Nephron (organoid): ENCODE data around the gene NOC4L.
"Not testable (repeated sequence)": the region's sequence is repeated elsewhere in the genome, so short reads cannot be mapped to it uniquely, and the experiment has no call there.

Experiments
- H3K27ac Mint-ChIP-seq, 3 experiments: 2 replicates each; pipeline ENCODE4 v1.8.0; 2020; ENCODE audit warnings: mixed read lengths in 3 of 3, mild to moderate bottlenecking in 2 of 3, moderate library complexity in 1 of 3
- H3K27me3 Mint-ChIP-seq: 2 replicates; pipeline ENCODE4 v1.8.0; 2021; ENCODE audit warnings: low read depth, mild to moderate bottlenecking, moderate library complexity, mixed read lengths
- H3K36me3 Mint-ChIP-seq: 2 replicates; pipeline ENCODE4 v1.8.0; 2020; ENCODE audit warnings: low read depth, mixed read lengths
- H3K4me1 Mint-ChIP-seq: 2 replicates; pipeline ENCODE4 v1.8.0; 2020; ENCODE audit warnings: mixed read lengths
- H3K4me3 Mint-ChIP-seq, 3 experiments: 2 replicates each; pipeline ENCODE4 v1.8.0; 2020; ENCODE audit warnings: mild to moderate bottlenecking in 3 of 3, mixed read lengths in 3 of 3, moderate library complexity in 2 of 3
- H3K9me3 Mint-ChIP-seq: 2 replicates; pipeline ENCODE4 v1.8.0; 2020; ENCODE audit warnings: mixed read lengths
- CTCF ChIP-seq, 3 experiments: fragments of 200-600 bp; sonication (generic); IDR thresholded peaks; one replicate each; pipeline ENCODE4 v1.5.0; 2021; ENCODE audit warnings: antibody characterized with exemption in 3 of 3; ENCODE audit not compliant: unreplicated experiment in 3 of 3

Gene NOC4L

GRCh38 chr12:132147423-132148367, 3.4 kb downstream of the NOC4L start:
- no peak overlapping the region for H3K4me3 Mint-ChIP-seq
- H3K36me3 Mint-ChIP-seq = peaks cover 14% of the 10 kb centered on the region
- H3K4me1 Mint-ChIP-seq = peaks cover 10% of the 10 kb centered on the region
- H3K27ac Mint-ChIP-seq = no peak overlapping the region
- no peaks in the 10 kb centered on the region for H3K27me3 Mint-ChIP-seq
- H3K9me3 Mint-ChIP-seq = no peaks in the 10 kb centered on the region
- TF ChIP-seq CTCF (IDR thresholded peaks at IDR 0.05; ENCODE audit: unreplicated experiment in 3 of 3) = no peak

GRCh38 chr12:132148368-132149045, 4.2 kb downstream of the NOC4L start:
- Mint-ChIP-seq H3K36me3 (peaks cover 14% of the 10 kb centered on the region), H3K4me1 (peaks cover 5% of the 10 kb centered on the region), H3K9me3 (no peaks in the 10 kb centered on the region), H3K27me3 (no peaks in the 10 kb centered on the region), H3K4me3 (no peak overlapping the region), H3K27ac (no peak overlapping the region)
- TF ChIP-seq CTCF (IDR thresholded peaks at IDR 0.05; ENCODE audit: unreplicated experiment in 3 of 3) = no peak

GRCh38 chr12:132149526-132149925, 5.3 kb downstream of the NOC4L start:
- H3K4me1 Mint-ChIP-seq, H3K27ac Mint-ChIP-seq, H3K9me3 Mint-ChIP-seq, H3K27me3 Mint-ChIP-seq, H3K4me3 Mint-ChIP-seq: not testable (repeated sequence)
- H3K36me3 Mint-ChIP-seq = peaks cover 14% of the 10 kb centered on the region

GRCh38 chr12:132150780-132151144, 6.5 kb downstream of the NOC4L start:
- Mint-ChIP-seq H3K4me1 (peaks cover 5% of the 10 kb centered on the region), H3K36me3 (peaks cover 12% of the 10 kb centered on the region), H3K27ac (no peak overlapping the region), H3K4me3 (no peak overlapping the region), H3K9me3 (no peaks in the 10 kb centered on the region), H3K27me3 (no peaks in the 10 kb centered on the region)
- TF ChIP-seq CTCF (IDR thresholded peaks at IDR 0.05; ENCODE audit: unreplicated experiment in 3 of 3) = no peak

- Mint-ChIP-seq H3K4me1 (peaks cover 1% of the 10 kb centered on the region), H3K9me3 (no peaks in the 10 kb centered on the region), H3K27ac (no peak overlapping the region), H3K36me3 (peaks cover 7% of the 10 kb centered on the region), H3K4me3 (peak overlapping the region in 1 of 3 experiments; percentile 25), H3K27me3 (no peaks in the 10 kb centered on the region)
- TF ChIP-seq CTCF (IDR thresholded peaks at IDR 0.05; ENCODE audit: unreplicated experiment in 3 of 3) = no peak
Measured at GRCh38 chr12:132151145-132151765, 7.0 kb downstream of the NOC4L start.

GRCh38 chr12:132151766-132152410, 7.6 kb downstream of the NOC4L start:
- no peaks in the 10 kb centered on the region for H3K27me3 Mint-ChIP-seq
- no peak overlapping the region for H3K4me3 Mint-ChIP-seq
- no peaks in the 10 kb centered on the region for H3K4me1 Mint-ChIP-seq
- no peak overlapping the region for H3K27ac Mint-ChIP-seq
- H3K9me3 Mint-ChIP-seq = no peaks in the 10 kb centered on the region
- H3K36me3 Mint-ChIP-seq = peaks cover 4% of the 10 kb centered on the region
- no peak for TF ChIP-seq CTCF (IDR thresholded peaks at IDR 0.05; ENCODE audit: unreplicated experiment in 3 of 3)
